MM.1S (cell line): ENCODE data around the gene INO80D.
"Not testable (repeated sequence)": the region's sequence is repeated elsewhere in the genome, so short reads cannot be mapped to it uniquely, and the experiment has no call there.

Source experiments
- DNase-seq: peaks from one replicate; pipeline ENCODE4 v3.0.0-alpha.2; 2015
- H2AFZ ChIP-seq: fragments of 300-600 bp; sonication (generic); 2 replicates; pipeline ENCODE4 v1.6.0; 2016; ENCODE audit warnings: antibody characterized with exemption, low read length
- H3F3A ChIP-seq: fragments of 300-600 bp; sonication (generic); 2 replicates; pipeline ENCODE4 v1.6.1; 2016; ENCODE audit warnings: mild to moderate bottlenecking, antibody characterized with exemption, low read length, moderate library complexity, mixed read lengths; ENCODE audit not compliant: insufficient read depth
- H3K27ac ChIP-seq: fragments of 300-600 bp; sonication (generic); 2 replicates; pipeline ENCODE4 v1.5.1; 2016; ENCODE audit warnings: mild to moderate bottlenecking, low read length
- H3K27me3 ChIP-seq: fragments of 300-600 bp; sonication (generic); replicated peaks from 2 replicates; pipeline ENCODE4 v1.6.0; 2016; ENCODE audit warnings: low read length; ENCODE audit not compliant: insufficient read depth
- H3K36me3 ChIP-seq: fragments of 300-600 bp; sonication (generic); replicated peaks from 2 replicates; pipeline ENCODE4 v1.6.1; 2016; ENCODE audit warnings: mild to moderate bottlenecking, low read length, mixed read lengths; ENCODE audit not compliant: insufficient read depth
- H3K4me1 ChIP-seq: fragments of 300-600 bp; sonication (generic); 2 replicates; pipeline ENCODE4 v1.6.1; 2016; ENCODE audit warnings: low read length, mixed read lengths
- H3K4me2 ChIP-seq: fragments of 300-600 bp; sonication (generic); 2 replicates; pipeline ENCODE4 v1.6.0; 2016; ENCODE audit warnings: low read depth, low read length
- H3K4me3 ChIP-seq: fragments of 300-600 bp; sonication (generic); 2 replicates; pipeline ENCODE4 v1.5.1; 2016; ENCODE audit warnings: low read length, mixed read lengths
- H3K79me2 ChIP-seq: fragments of 300-600 bp; sonication (generic); 2 replicates; pipeline ENCODE4 v1.6.1; 2016; ENCODE audit warnings: mixed run types, low read length, mixed read lengths
- H3K9ac ChIP-seq: fragments of 300-600 bp; sonication (generic); 2 replicates; pipeline ENCODE4 v1.6.1; 2016; ENCODE audit warnings: low read length, mixed read lengths
- H3K9me2 ChIP-seq: fragments of 300-600 bp; sonication (generic); replicated peaks from 2 replicates; pipeline ENCODE4 v1.6.1; 2016; ENCODE audit warnings: mild to moderate bottlenecking, low read length, mixed read lengths; ENCODE audit not compliant: insufficient read depth
- H3K9me3 ChIP-seq: fragments of 300-600 bp; sonication (generic); replicated peaks from 2 replicates; pipeline ENCODE4 v1.6.1; 2016; ENCODE audit warnings: mild to moderate bottlenecking, low read length, mixed read lengths; ENCODE audit not compliant: insufficient read depth
- H4K20me1 ChIP-seq: fragments of 300-600 bp; sonication (generic); 2 replicates; pipeline ENCODE4 v1.6.1; 2016; ENCODE audit warnings: mild to moderate bottlenecking, low read length, moderate library complexity, mixed read lengths; ENCODE audit not compliant: insufficient read depth
- CTCF ChIP-seq: fragments of 300-600 bp; sonication (generic); IDR thresholded peaks from 2 replicates; pipeline ENCODE4 v1.5.1; 2016; ENCODE audit warnings: antibody characterized with exemption, low read length, mixed read lengths
- EZH2 ChIP-seq: fragments of 300-600 bp; sonication (generic); optimal IDR thresholded peaks from 2 replicates; pipeline ENCODE3; 2017; ENCODE audit warnings: low read depth, mild to moderate bottlenecking, antibody characterized with exemption, low read length, mixed read lengths
- EZH2phosphoT487 ChIP-seq: fragments of 300-600 bp; sonication (generic); IDR thresholded peaks from 2 replicates; pipeline ENCODE4 v1.6.1; 2018; ENCODE audit warnings: antibody characterized with exemption, low read length

Gene INO80D

GRCh38 chr2:206085742-206086445 is at the start of gene INO80D:
Gene INO80D (minus strand): TSS chr2:206086174. CDS start chr2:206063016, 23,158 bp downstream.
- Histone ChIP-seq H3K4me1 (peaks cover 18% of the 10 kb centered on the region), H3K79me2 (peaks cover 65% of the 10 kb centered on the region), H3K4me2 (peak within 1 kb of the TSS; percentile 96), H3F3A (peaks cover 17% of the 10 kb centered on the region), H3K4me3 (peak within 1 kb of the TSS; percentile 94), H3K27me3 (no peaks in the 10 kb centered on the region), H2AFZ (peak within 1 kb of the TSS; percentile 88), H3K9ac (peak within 1 kb of the TSS; percentile 93), H3K9me3 (no peaks in the 10 kb centered on the region), H3K36me3 (no peaks in the 10 kb centered on the region), H3K27ac (peak within 1 kb of the TSS; percentile 94), H3K9me2 (no peaks in the 10 kb centered on the region), H4K20me1 (0 out of 2 replicates have a peak, but pooled peaks cover 2% of the 10 kb centered on the region)
- TF ChIP-seq EZH2phosphoT487 (no peak), EZH2 (no peak), CTCF (peak; percentile 67)
- DNase-seq: peak; percentile 90

- Histone ChIP-seq H3K27me3 (no peaks in the 10 kb centered on the region), H4K20me1 (no peaks in the 10 kb centered on the region), H3K9ac (no peak overlapping the region), H3K4me3 (no peak overlapping the region), H3K36me3 (peaks cover 8% of the 10 kb centered on the region; the same call in 1 of the 2 replicates), H3K4me2 (no peak overlapping the region), H3K79me2 (0 out of 2 replicates have a peak, but pooled peaks cover 5% of the 10 kb centered on the region), H3K4me1 (no peaks in the 10 kb centered on the region), H3K9me3 (no peaks in the 10 kb centered on the region), H3K27ac (no peak overlapping the region), H2AFZ (no peak overlapping the region), H3F3A (no peaks in the 10 kb centered on the region; the same call in 1 of the 2 replicates), H3K9me2 (no peaks in the 10 kb centered on the region)
- TF ChIP-seq EZH2 (no peak), CTCF (peak; percentile 11; the same call in 1 of the 2 replicates)
- DNase-seq: no peak
These were observed 41.7 kb upstream of the INO80D start for GRCh38 chr2:206127656-206128055.

GRCh38 chr2:206125901-206126300 is 39.9 kb upstream of the INO80D start:
- peaks cover 8% of the 10 kb centered on the region; the same call in 1 of the 2 replicates for H3K36me3 ChIP-seq
- H3K9me3 ChIP-seq: no peaks in the 10 kb centered on the region
- no peaks in the 10 kb centered on the region for H3K4me1 ChIP-seq
- no peaks in the 10 kb centered on the region; the same call in 1 of the 2 replicates for H3F3A ChIP-seq
- H4K20me1 ChIP-seq: no peaks in the 10 kb centered on the region
- no peak overlapping the region for H3K4me2 ChIP-seq
- H3K4me3 ChIP-seq: no peak overlapping the region
- no peaks in the 10 kb centered on the region for H3K9me2 ChIP-seq
- H2AFZ ChIP-seq: no peak overlapping the region
- H3K27me3 ChIP-seq: no peaks in the 10 kb centered on the region
- no peak overlapping the region for H3K27ac ChIP-seq
- no peak for DNase-seq
- no peak for TF ChIP-seq CTCF
- no peak for TF ChIP-seq EZH2
- no peak for TF ChIP-seq EZH2phosphoT487
- 0 out of 2 replicates have a peak, but pooled peaks cover 5% of the 10 kb centered on the region for H3K79me2 ChIP-seq
- no peak overlapping the region for H3K9ac ChIP-seq

- not testable (repeated sequence) for H4K20me1 ChIP-seq, H3K9ac ChIP-seq, H3K9me3 ChIP-seq, H3K36me3 ChIP-seq, H3K4me1 ChIP-seq, H3K27ac ChIP-seq, DNase-seq, H3F3A ChIP-seq, H3K9me2 ChIP-seq, H3K79me2 ChIP-seq, H2AFZ ChIP-seq, H3K4me2 ChIP-seq, H3K27me3 ChIP-seq, H3K4me3 ChIP-seq
These were observed 36.6 kb upstream of the INO80D start for GRCh38 chr2:206122569-206122968.
